ENCODE measurements around the gene DNLZ. TPM values are rescaled to one million over a fixed set of nuclear protein-coding genes. Genes with fewer than 3 reads are reported as not detected.

The DNLZ gene
- total RNA-seq, 2 experiments from 2014 or later = 16.8 to 21.2 TPM

DNA sequence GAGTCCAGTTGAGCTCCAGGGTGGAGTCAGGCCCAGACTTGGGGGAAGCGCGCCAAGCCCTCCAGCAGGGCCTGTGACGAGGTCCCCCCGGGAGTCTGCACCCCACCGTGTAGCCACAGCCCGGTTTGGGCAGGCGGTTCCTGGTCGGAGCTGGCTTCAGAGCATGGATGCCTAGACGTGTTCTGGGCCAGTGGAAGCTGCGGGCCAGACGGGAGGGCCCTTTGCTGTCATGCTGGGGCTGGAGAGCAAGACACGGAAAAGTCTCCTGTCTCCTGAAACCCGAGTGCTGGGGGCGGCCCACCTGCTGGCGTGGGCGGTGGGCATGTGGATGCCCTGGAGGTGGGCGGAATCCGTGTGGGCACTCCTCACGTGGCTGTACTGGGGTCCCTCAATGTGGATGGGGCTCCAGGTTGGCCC, 34.3 kb downstream of the DNLZ start:
- CTCF ChIA-PET (ENCODE audit: unreplicated experiment) = no interaction called here

DNA sequence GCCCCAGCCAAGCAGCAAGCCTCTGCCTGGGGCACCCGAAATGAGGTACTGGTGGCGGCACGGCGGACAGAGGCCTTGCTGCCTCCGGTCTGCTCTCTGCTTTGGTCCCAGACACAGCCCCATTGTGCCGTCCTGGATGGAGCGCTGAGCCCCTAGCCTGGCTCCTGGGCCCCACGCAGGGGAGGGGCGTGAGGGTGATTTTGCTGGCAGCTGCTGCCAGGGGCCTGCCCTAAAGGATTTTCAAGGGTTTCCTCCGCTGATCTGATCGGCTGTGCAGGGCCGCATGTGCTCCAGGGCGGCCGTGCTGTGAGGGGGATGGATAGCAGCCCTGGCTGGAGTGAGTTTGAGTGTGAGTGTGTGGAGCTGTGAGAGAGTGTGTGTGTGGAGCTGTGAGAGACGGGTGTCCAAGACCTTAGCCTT, 34.9 kb downstream of the DNLZ start:
- intact Hi-C loops (cut with micrococcal nuclease; ENCODE audit: unreplicated experiment) = no loop called here
- Histone ChIP-seq H3K36me3 (ENCODE audit: insufficient read depth, low read length) (no peaks in the 10 kb centered on the region), H3K4me2 (ENCODE audit: low read length) (no peak overlapping the region), H3K9me2 (ENCODE audit: insufficient read depth, low read length) (no peaks in the 10 kb centered on the region), H3K27ac (ENCODE audit: low read depth, low read length, poor library complexity, severe bottlenecking) (no peak overlapping the region), H3K79me2 (ENCODE audit: insufficient read depth, low read depth, low read length) (no peaks in the 10 kb centered on the region), H2AFZ (ENCODE audit: low read length) (no peak overlapping the region), H3K9me3 (ENCODE audit: low read length) (no peaks in the 10 kb centered on the region), H3K4me3 (ENCODE audit: low read depth, low read length, poor library complexity, severe bottlenecking) (no peak overlapping the region), H4K20me1 (ENCODE audit: insufficient read depth, low read length) (no peaks in the 10 kb centered on the region), H3K4me1 (ENCODE audit: insufficient read depth, low read length, poor library complexity, severe bottlenecking) (no peaks in the 10 kb centered on the region)
- TF ChIP-seq EZH2phosphoT487 (IDR thresholded peaks at IDR 0.05; ENCODE audit: borderline replicate concordance, low read depth, low read length) = no peak
- ChIA-PET CTCF (ENCODE audit: unreplicated experiment) (interaction anchor here (0.6 kb wide), 1 partner anchor 1318 kb away, joined by 4 read pairs; no protein-coding TSS in a partner anchor), POLR2A (no interaction called here)
- no TSS peak for BruUV-seq (replicated peaks)
- DNase-seq (ENCODE audit: low spot score) = no peak

More for the DNA sequence above, 34.3 kb downstream of the DNLZ start:
- intact Hi-C loops (cut with micrococcal nuclease; ENCODE audit: unreplicated experiment) = no loop called here
- Histone ChIP-seq H3K27ac (ENCODE audit: low read depth, low read length, poor library complexity, severe bottlenecking) (no peak overlapping the region), H2AFZ (ENCODE audit: low read length) (no peak overlapping the region), H3K9me2 (ENCODE audit: insufficient read depth, low read length) (no peaks in the 10 kb centered on the region), H3K4me1 (ENCODE audit: insufficient read depth, low read length, poor library complexity, severe bottlenecking) (no peaks in the 10 kb centered on the region), H3K9me3 (ENCODE audit: low read length) (no peaks in the 10 kb centered on the region), H3K4me3 (ENCODE audit: low read depth, low read length, poor library complexity, severe bottlenecking) (no peak overlapping the region), H3K4me2 (ENCODE audit: low read length) (no peak overlapping the region), H3K79me2 (ENCODE audit: insufficient read depth, low read depth, low read length) (no peaks in the 10 kb centered on the region), H4K20me1 (ENCODE audit: insufficient read depth, low read length) (no peaks in the 10 kb centered on the region), H3K36me3 (ENCODE audit: insufficient read depth, low read length) (no peaks in the 10 kb centered on the region)
- POLR2A ChIA-PET = no interaction called here
- TF ChIP-seq EZH2phosphoT487 (IDR thresholded peaks at IDR 0.05; ENCODE audit: borderline replicate concordance, low read depth, low read length) = no peak
- TF ChIP-seq, protein P1, sequence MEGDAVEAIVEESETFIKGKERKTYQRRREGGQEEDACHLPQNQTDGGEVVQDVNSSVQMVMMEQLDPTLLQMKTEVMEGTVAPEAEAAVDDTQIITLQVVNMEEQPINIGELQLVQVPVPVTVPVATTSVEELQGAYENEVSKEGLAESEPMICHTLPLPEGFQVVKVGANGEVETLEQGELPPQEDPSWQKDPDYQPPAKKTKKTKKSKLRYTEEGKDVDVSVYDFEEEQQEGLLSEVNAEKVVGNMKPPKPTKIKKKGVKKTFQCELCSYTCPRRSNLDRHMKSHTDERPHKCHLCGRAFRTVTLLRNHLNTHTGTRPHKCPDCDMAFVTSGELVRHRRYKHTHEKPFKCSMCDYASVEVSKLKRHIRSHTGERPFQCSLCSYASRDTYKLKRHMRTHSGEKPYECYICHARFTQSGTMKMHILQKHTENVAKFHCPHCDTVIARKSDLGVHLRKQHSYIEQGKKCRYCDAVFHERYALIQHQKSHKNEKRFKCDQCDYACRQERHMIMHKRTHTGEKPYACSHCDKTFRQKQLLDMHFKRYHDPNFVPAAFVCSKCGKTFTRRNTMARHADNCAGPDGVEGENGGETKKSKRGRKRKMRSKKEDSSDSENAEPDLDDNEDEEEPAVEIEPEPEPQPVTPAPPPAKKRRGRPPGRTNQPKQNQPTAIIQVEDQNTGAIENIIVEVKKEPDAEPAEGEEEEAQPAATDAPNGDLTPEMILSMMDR (conservative IDR thresholded peaks at IDR 0.05; ENCODE audit: low read length) = no peak
- BruUV-seq (replicated peaks) = no TSS peak
- no peak for DNase-seq (ENCODE audit: low spot score)

DNA sequence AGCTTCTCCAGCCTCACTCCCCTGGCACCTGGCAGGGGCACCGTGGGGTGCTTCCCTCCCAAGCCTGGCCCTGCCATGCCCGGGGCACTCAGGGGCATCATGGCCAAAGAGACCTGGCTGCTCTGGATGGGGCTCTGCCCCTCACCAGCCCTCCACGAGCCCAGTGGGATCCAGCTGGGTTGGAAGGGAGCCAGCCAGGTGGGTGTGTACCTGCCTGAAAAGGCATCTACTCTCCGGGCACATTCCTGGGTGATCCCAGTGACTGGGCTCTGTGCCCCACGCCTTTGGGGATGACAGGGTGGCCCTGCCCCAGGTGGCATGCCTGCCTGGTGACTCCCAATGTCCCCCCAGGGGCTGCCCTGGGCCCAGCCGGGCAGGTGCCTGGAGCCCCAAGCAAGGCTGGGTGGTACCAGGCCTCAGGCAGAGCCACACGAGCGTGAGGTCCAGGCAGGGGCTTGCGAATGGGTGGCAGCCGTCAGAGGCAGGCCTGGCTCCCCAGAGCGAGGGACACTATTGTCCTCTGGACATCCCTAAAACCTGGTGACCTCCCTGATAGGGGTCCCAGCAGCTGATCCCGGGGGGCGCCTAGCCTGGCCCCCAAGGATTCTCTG, 35.4 kb downstream of the DNLZ start:
- DNase-seq (ENCODE audit: low spot score) = no peak
- H3K9me3 ChIP-seq (ENCODE audit: low read length) = no peaks in the 10 kb centered on the region
- TF ChIP-seq, protein P1 (conservative IDR thresholded peaks at IDR 0.05; ENCODE audit: low read length) = no peak
- no peak for TF ChIP-seq EZH2phosphoT487 (IDR thresholded peaks at IDR 0.05; ENCODE audit: borderline replicate concordance, low read depth, low read length)
- no peak overlapping the region for H3K27ac ChIP-seq (ENCODE audit: low read depth, low read length, poor library complexity, severe bottlenecking)
- no peaks in the 10 kb centered on the region for H3K36me3 ChIP-seq (ENCODE audit: insufficient read depth, low read length)
- no peak overlapping the region for H3K4me3 ChIP-seq (ENCODE audit: low read depth, low read length, poor library complexity, severe bottlenecking)
- H3K4me1 ChIP-seq (ENCODE audit: insufficient read depth, low read length, poor library complexity, severe bottlenecking) = no peaks in the 10 kb centered on the region
- H4K20me1 ChIP-seq (ENCODE audit: insufficient read depth, low read length) = no peaks in the 10 kb centered on the region
- ChIA-PET CTCF (ENCODE audit: unreplicated experiment) (interaction anchor here (0.6 kb wide), 1 partner anchor 1319 kb away, joined by 4 read pairs; no protein-coding TSS in a partner anchor), POLR2A (no interaction called here)
- intact Hi-C loops (cut with micrococcal nuclease; ENCODE audit: unreplicated experiment) = no loop called here
- no peak overlapping the region for H3K4me2 ChIP-seq (ENCODE audit: low read length)
- BruUV-seq (replicated peaks) = no TSS peak
- no peaks in the 10 kb centered on the region for H3K9me2 ChIP-seq (ENCODE audit: insufficient read depth, low read length)
- no peak overlapping the region for H2AFZ ChIP-seq (ENCODE audit: low read length)
- H3K79me2 ChIP-seq (ENCODE audit: insufficient read depth, low read depth, low read length) = no peaks in the 10 kb centered on the region
